Naive thymus-derived CD4-positive, alpha-beta T cell (primary cell): ENCODE measurements around the gene MARCHF3. TPM values are rescaled to one million over a fixed set of nuclear protein-coding genes. Genes with fewer than 3 reads are reported as not detected.

Experiments
- ATAC-seq: fragments of 150-1000 bp; cut with Tn5 transposase; 2 replicates; pipeline ENCODE4 v1.10.0; 2021; ENCODE audit warnings: mild to moderate bottlenecking, moderate library complexity
- CTCF ChIA-PET: fragments of 350-600 bp; sonication (Branson Sonifier 250); formaldehyde crosslinking; loops from one replicate; lab custom pipeline; 2021; ENCODE audit warnings: antibody characterized with exemption; lab: Charles Lee
- POLR2A ChIA-PET: fragments of 350-600 bp; sonication (Branson Sonifier 250); formaldehyde crosslinking; loops from one replicate; lab custom pipeline; 2021; ENCODE audit warnings: antibody characterized with exemption, inconsistent platforms; lab: Charles Lee
- DNase-seq, 9 donors: peaks; one replicate each; pipeline versions ENCODE4 v3.0.0 to v3.0.0-alpha.2; 2020 to 2022; ENCODE audit warnings: mixed read lengths in 1 of 9
- H3K27ac ChIP-seq: one replicate; pipeline ENCODE4 v1.7.0; 2013; ENCODE audit warnings: mild to moderate bottlenecking, low read depth, low read length, moderate library complexity
- H3K27me3 ChIP-seq, 2 donors: one replicate each; pipeline ENCODE4 v1.7.0; 2013; ENCODE audit warnings: low read length in 2 of 2, mild to moderate bottlenecking in 2 of 2, moderate library complexity in 2 of 2; ENCODE audit not compliant: control insufficient read depth in 2 of 2, insufficient read depth in 2 of 2
- H3K36me3 ChIP-seq, 3 experiments: 1 replicate in 2 of 3; 2 replicates in 1 of 3; pipeline ENCODE4 v1.7.0; 2013; ENCODE audit warnings: low read length in 3 of 3, mild to moderate bottlenecking in 3 of 3, moderate library complexity in 1 of 3; ENCODE audit not compliant: insufficient read depth in 3 of 3, control insufficient read depth in 2 of 3
- H3K4me1 ChIP-seq, 2 donors: one replicate each; pipeline ENCODE4 v1.7.0; 2013; ENCODE audit warnings: low read length in 2 of 2, mild to moderate bottlenecking in 2 of 2, moderate library complexity in 1 of 2; ENCODE audit not compliant: control insufficient read depth in 2 of 2, insufficient read depth in 2 of 2
- H3K4me3 ChIP-seq: 2 replicates; pipeline ENCODE4 v1.7.0; 2013; ENCODE audit warnings: mild to moderate bottlenecking, low read length
- H3K9me3 ChIP-seq, 3 experiments: 1 replicate in 2 of 3; 2 replicates in 1 of 3; pipeline ENCODE4 v1.7.0; 2013; ENCODE audit warnings: low read length in 3 of 3; ENCODE audit not compliant: control insufficient read depth in 2 of 3
- H3K27ac Mint-ChIP-seq, 9 donors: one replicate each; pipeline ENCODE4 v1.8.0; 2020 to 2022; ENCODE audit warnings: mixed read lengths in 9 of 9, mild to moderate bottlenecking in 8 of 9, moderate library complexity in 5 of 9, inconsistent platforms in 2 of 9
- H3K27me3 Mint-ChIP-seq, 5 donors: one replicate each; pipeline ENCODE4 v1.8.0; 2021 to 2022; ENCODE audit warnings: mixed read lengths in 5 of 5, mild to moderate bottlenecking in 1 of 5
- H3K36me3 Mint-ChIP-seq, 5 donors: one replicate each; pipeline ENCODE4 v1.8.0; 2020 to 2022; ENCODE audit warnings: mixed read lengths in 5 of 5, mild to moderate bottlenecking in 3 of 5, inconsistent platforms in 1 of 5
- H3K4me1 Mint-ChIP-seq, 7 donors: one replicate each; pipeline ENCODE4 v1.8.0; 2020 to 2022; ENCODE audit warnings: mixed read lengths in 7 of 7, mild to moderate bottlenecking in 3 of 7, inconsistent platforms in 1 of 7
- H3K4me3 Mint-ChIP-seq, 10 donors: one replicate each; pipeline ENCODE4 v1.8.0; 2020 to 2022; ENCODE audit warnings: mild to moderate bottlenecking in 10 of 10, mixed read lengths in 10 of 10, moderate library complexity in 6 of 10, inconsistent platforms in 2 of 10
- H3K9me3 Mint-ChIP-seq, 11 donors: one replicate each; pipeline ENCODE4 v1.8.0; 2020 to 2022; ENCODE audit warnings: mixed read lengths in 11 of 11, mild to moderate bottlenecking in 4 of 11, inconsistent platforms in 1 of 11, moderate library complexity in 1 of 11
- intact Hi-C, 2 donors: fragments of 100-400 bp; cut with micrococcal nuclease; formaldehyde crosslinking; loops; one replicate each; pipeline ENCODE4 v1.15.1; 2023
- polyA plus RNA-seq, 2 donors: library from polyadenylated mRNA; unstranded; fragments of 300-500 nt; fragmentation: Illumina TruSeq; gene quantifications; one replicate each; pipeline ENCODE4 v1.2.3, GENCODE V29; 2021
- total RNA-seq, 6 experiments: library from RNA in 5 of 6; stranded (reverse) in 5 of 6; gene quantifications; 1 replicate in 5 of 6; 2 replicates in 1 of 6; pipeline ENCODE4 v1.2.3 and lab custom pipeline; 2021 to 2026

MARCHF3 gene
- total and polyA plus RNA-seq, 7 experiments from 2014 or later: 3.1 to 15.4 (median 13.0) TPM

GRCh38 chr5:127072861-127073846 is 42.8 kb upstream of the MARCHF3 start, which contains the start of gene C5orf63:
Gene C5orf63 (minus strand): TSS chr5:127073502. CDS start chr5:127058995, 14,507 bp downstream.
- Mint-ChIP-seq H3K27me3 (no peaks in the 10 kb centered on the region), H3K4me1 (peaks cover 17 to 39% (median 29%) of the 10 kb centered on the region in 7 donors), H3K9me3 (peaks cover 0 to 2% (median 0%) of the 10 kb centered on the region in 11 donors), H3K36me3 (peaks cover 3 to 28% (median 10%) of the 10 kb centered on the region in 5 donors), H3K4me3 (peak within 1 kb of the TSS; percentile 89 to 100 (median 92)), H3K27ac (peak within 1 kb of the TSS; percentile 74 to 98 (median 93))
- peak within 1 kb of the TSS; percentile 83 for H3K4me3 ChIP-seq
- no peaks in the 10 kb centered on the region for H3K27me3 ChIP-seq
- peak within 1 kb of the TSS; percentile 69 for H3K27ac ChIP-seq
- DNase-seq (peak; percentile 41 to 78 (median 69)), ATAC-seq (peak; percentile 91)
- H3K9me3 ChIP-seq: no peaks in the 10 kb centered on the region
- CTCF ChIA-PET: interaction anchor here (0.7 to 1.7 kb wide), 2 partner anchors 9 to 114 kb away, joined by 3 to 4 read pairs; no protein-coding TSS in a partner anchor
- intact Hi-C loops: loop anchor here (1.0 to 5.0 kb wide), 7 partner anchors 43 to 471 kb away; partner anchors contain the start of genes MARCHF3 (in 2 of the 2) and PHAX (in 1 of the 2)
- peaks cover 8 to 10% of the 10 kb centered on the region in 2 donors for H3K4me1 ChIP-seq
- POLR2A ChIA-PET: interaction anchor here (1.0 to 2.6 kb wide), 10 partner anchors 9 to 295 kb away, joined by 3 to 18 read pairs (median 4); no protein-coding TSS in a partner anchor
- H3K36me3 ChIP-seq: no peaks in the 10 kb centered on the region

- Mint-ChIP-seq H3K27ac (peak overlapping the region in 1 of 9 donors; percentile 21), H3K4me3 (no peak overlapping the region), H3K4me1 (peaks cover 17 to 39% (median 29%) of the 10 kb centered on the region in 7 donors), H3K36me3 (peaks cover 3 to 30% (median 10%) of the 10 kb centered on the region in 5 donors), H3K27me3 (no peaks in the 10 kb centered on the region), H3K9me3 (peaks cover 0 to 2% (median 0%) of the 10 kb centered on the region in 11 donors)
- ATAC-seq: no peak
- H3K36me3 ChIP-seq: no peaks in the 10 kb centered on the region
- H3K27me3 ChIP-seq: no peaks in the 10 kb centered on the region
- H3K9me3 ChIP-seq: no peaks in the 10 kb centered on the region
- no peak overlapping the region for H3K27ac ChIP-seq
- H3K4me1 ChIP-seq: peaks cover 8 to 10% of the 10 kb centered on the region in 2 donors
- ChIA-PET POLR2A (interaction anchor here (1.0 kb wide), 1 partner anchor 39 kb away, joined by 3 read pairs; no protein-coding TSS in a partner anchor), CTCF (no interaction called here)
- intact Hi-C loops: loop anchor here (5.0 kb wide), 2 partner anchors 98 to 468 kb away; partner anchors contain the start of gene PHAX (in 1 of the 2)
- H3K4me3 ChIP-seq: no peak overlapping the region
- no peak for DNase-seq
These were observed 39.9 kb upstream of the MARCHF3 start for GRCh38 chr5:127070243-127070642.

GRCh38 chr5:127068493-127069214 is 38.3 kb upstream of the MARCHF3 start:
- Histone ChIP-seq H3K4me1 (peaks cover 6 to 7% of the 10 kb centered on the region in 2 donors), H3K27me3 (no peaks in the 10 kb centered on the region), H3K36me3 (no peaks in the 10 kb centered on the region), H3K9me3 (no peaks in the 10 kb centered on the region), H3K27ac (no peak overlapping the region), H3K4me3 (no peak overlapping the region)
- ChIA-PET CTCF (no interaction called here), POLR2A (no interaction called here)
- no peaks in the 10 kb centered on the region for H3K27me3 Mint-ChIP-seq
- H3K9me3 Mint-ChIP-seq: no peaks in the 10 kb centered on the region
- no peak overlapping the region for H3K4me3 Mint-ChIP-seq
- no peak for DNase-seq
- H3K36me3 Mint-ChIP-seq: peaks cover 3 to 30% (median 9%) of the 10 kb centered on the region in 5 donors
- H3K4me1 Mint-ChIP-seq: peaks cover 11 to 34% (median 24%) of the 10 kb centered on the region in 7 donors
- no peak for ATAC-seq
- peak overlapping the region in 1 of 9 donors; percentile 55 for H3K27ac Mint-ChIP-seq
- intact Hi-C loops: no loop called here

DNA sequence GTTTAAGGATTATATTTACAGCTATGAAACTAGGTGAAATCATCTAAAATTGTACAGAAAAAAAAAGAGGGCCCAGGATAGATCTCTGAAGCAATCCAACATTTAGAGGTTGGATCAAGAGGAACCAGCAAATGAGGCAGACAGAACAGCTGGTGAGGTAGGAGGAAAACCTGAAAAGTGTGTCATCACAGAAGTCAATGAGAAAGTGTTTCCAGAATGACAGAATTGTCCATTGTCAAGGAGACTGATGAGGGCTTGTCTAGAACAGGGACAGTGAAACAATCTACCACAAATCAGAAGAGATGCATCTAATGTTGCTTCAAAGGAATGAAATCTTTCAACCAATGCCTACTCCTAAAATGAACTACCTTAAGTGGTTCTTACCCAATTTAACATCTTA is 36.4 kb upstream of the MARCHF3 start:
- no peaks in the 10 kb centered on the region for H3K9me3 ChIP-seq
- ATAC-seq: no peak
- H3K4me1 ChIP-seq: no peaks in the 10 kb centered on the region
- peaks cover 3 to 33% (median 9%) of the 10 kb centered on the region in 5 donors for H3K36me3 Mint-ChIP-seq
- no peak overlapping the region for H3K27ac Mint-ChIP-seq
- no peak for DNase-seq
- no peaks in the 10 kb centered on the region for H3K27me3 Mint-ChIP-seq
- H3K4me1 Mint-ChIP-seq: peaks cover 0 to 22% (median 12%) of the 10 kb centered on the region in 7 donors
- CTCF ChIA-PET: no interaction called here
- intact Hi-C loops: no loop called here
- H3K27ac ChIP-seq: no peak overlapping the region
- H3K4me3 Mint-ChIP-seq: no peak overlapping the region
- no peak overlapping the region for H3K4me3 ChIP-seq
- no peaks in the 10 kb centered on the region for H3K27me3 ChIP-seq
- POLR2A ChIA-PET: no interaction called here
- H3K9me3 Mint-ChIP-seq: no peaks in the 10 kb centered on the region
- H3K36me3 ChIP-seq: no peaks in the 10 kb centered on the region

- no peaks in the 10 kb centered on the region for H3K9me3 ChIP-seq
- H3K9me3 Mint-ChIP-seq: no peaks in the 10 kb centered on the region
- no peaks in the 10 kb centered on the region for H3K27me3 Mint-ChIP-seq
- no peaks in the 10 kb centered on the region for H3K4me1 ChIP-seq
- H3K4me3 ChIP-seq: no peak overlapping the region
- DNase-seq (no peak), ATAC-seq (no peak)
- intact Hi-C loops: no loop called here
- no peak overlapping the region for H3K27ac ChIP-seq
- H3K27ac Mint-ChIP-seq: no peak overlapping the region
- ChIA-PET CTCF (interaction anchor here (1.3 kb wide), 1 partner anchor 10 kb away, joined by 4 read pairs; no protein-coding TSS in a partner anchor), POLR2A (interaction anchor here (2.1 kb wide), 1 partner anchor 8 kb away, joined by 11 read pairs; no protein-coding TSS in a partner anchor)
- H3K4me3 Mint-ChIP-seq: no peak overlapping the region
- no peaks in the 10 kb centered on the region for H3K27me3 ChIP-seq
- peaks cover 9 to 23% (median 11%) of the 10 kb centered on the region in 7 donors for H3K4me1 Mint-ChIP-seq
- H3K36me3 Mint-ChIP-seq: peaks cover under 1 to 30% (median 11%) of the 10 kb centered on the region in 5 donors
- H3K36me3 ChIP-seq: no peaks in the 10 kb centered on the region
These were observed 34.0 kb upstream of the MARCHF3 start for GRCh38 chr5:127064253-127064840.
